Muscle of leg (tissue), 11 donors: ENCODE data around the gene CTAG1B. TPM values are rescaled to one million over a fixed set of nuclear protein-coding genes. Genes with fewer than 3 reads are reported as not detected.
"Not testable (repeated sequence)": the region's sequence is repeated elsewhere in the genome, so short reads cannot be mapped to it uniquely, and the experiment has no call there.

Source experiments
- DNase-seq: peaks from one replicate; pipeline ENCODE4 v3.0.0; 2013
- H3K27ac ChIP-seq: one replicate; pipeline ENCODE4 v1.5.1; 2013; ENCODE audit warnings: mild to moderate bottlenecking, low read length, control low read depth
- H3K27me3 ChIP-seq: one replicate; pipeline ENCODE4 v1.6.1; 2013; ENCODE audit warnings: low read length; ENCODE audit not compliant: control insufficient read depth, insufficient read depth
- H3K36me3 ChIP-seq: one replicate; pipeline ENCODE4 v1.6.1; 2013; ENCODE audit warnings: low read length; ENCODE audit not compliant: control insufficient read depth, insufficient read depth
- H3K4me1 ChIP-seq: one replicate; pipeline ENCODE4 v1.6.1; 2013; ENCODE audit warnings: low read length; ENCODE audit not compliant: control insufficient read depth, insufficient read depth
- H3K4me3 ChIP-seq: one replicate; pipeline ENCODE4 v1.5.1; 2013; ENCODE audit warnings: low read length, control low read depth
- H3K9me3 ChIP-seq: replicated peaks from 2 replicates; pipeline ENCODE4 v1.6.1; 2013; ENCODE audit warnings: low read depth, low read length; ENCODE audit not compliant: control insufficient read depth
- whole genome bisulfite sequencing: methylation state at CpG from one replicate; pipeline ENCODE4 v1.1.5; 2013; ENCODE audit warnings: missing lambda C conversion rate; ENCODE audit not compliant: insufficient coverage; 5-methylcytosine and 5-hydroxymethylcytosine counted together
- polyA plus RNA-seq, 8 donors: library from polyadenylated mRNA; unstranded; fragments of 120-200 nt; gene quantifications; one replicate each; pipeline versions ENCODE4 v1.2.1 to v1.2.3, GENCODE V29; 2013; ENCODE audit warnings: inconsistent platforms in 1 of 8, low replicate concordance in 1 of 8; ENCODE audit not compliant: insufficient read length in 8 of 8, insufficient read depth in 1 of 8
- total RNA-seq: library from RNA; stranded (reverse); fragments of 120-200 nt; gene quantifications from one replicate; pipeline ENCODE4 v1.2.4, GENCODE V29; 2013

The CTAG1B gene
- total and polyA plus RNA-seq, 9 donors, result not detected

- Histone ChIP-seq H3K9me3 (no peaks in the 10 kb centered on the region), H3K4me3 (no peak overlapping the region)
- 83% methylated on average over 9 of the region's 10 CpGs for WGBS
Measured at GRCh38 chrX:154654372-154654771, 35.3 kb upstream of the CTAG1B start.

GRCh38 chrX:154653413-154653812, 34.3 kb upstream of the CTAG1B start, which contains the start of gene CTAG2:
CTAG2 (minus strand) TSS chrX:154653579; CDS start chrX:154653515, 64 bp downstream.
- H3K9me3 ChIP-seq, H3K4me3 ChIP-seq, H3K27me3 ChIP-seq, H3K4me1 ChIP-seq, H3K36me3 ChIP-seq, DNase-seq, H3K27ac ChIP-seq: not testable (repeated sequence)
- WGBS, result no CpG with 5 or more reads among the region's 27 CpGs

More at GRCh38 chrX:154654372-154654771, 35.3 kb upstream of the CTAG1B start:
- H3K27ac ChIP-seq, result no peak overlapping the region
- H3K27me3 ChIP-seq, result peaks cover 3% of the 10 kb centered on the region
- no peaks in the 10 kb centered on the region for H3K4me1 ChIP-seq
- no peak for DNase-seq
- no peaks in the 10 kb centered on the region for H3K36me3 ChIP-seq

- Histone ChIP-seq H3K36me3 (no peaks in the 10 kb centered on the region), H3K4me3 (no peak overlapping the region), H3K4me1 (no peaks in the 10 kb centered on the region), H3K27me3 (peaks cover 5% of the 10 kb centered on the region), H3K9me3 (no peaks in the 10 kb centered on the region), H3K27ac (no peak overlapping the region)
- DNase-seq, result no peak
- WGBS, result 74% methylated on average over 3 of the region's 23 CpGs
Measured at GRCh38 chrX:154653048-154653401, 33.9 kb upstream of the CTAG1B start.

GRCh38 chrX:154652311-154653047, 33.4 kb upstream of the CTAG1B start:
- H3K4me3 ChIP-seq, result no peak overlapping the region
- DNase-seq, result no peak
- no peak overlapping the region for H3K27ac ChIP-seq
- H3K4me1 ChIP-seq, result no peaks in the 10 kb centered on the region
- H3K36me3 ChIP-seq, result no peaks in the 10 kb centered on the region
- no peaks in the 10 kb centered on the region for H3K9me3 ChIP-seq
- peaks cover 5% of the 10 kb centered on the region for H3K27me3 ChIP-seq
- 89% methylated on average over 27 of the region's 30 CpGs for WGBS

GRCh38 chrX:154650221-154650510, 31.1 kb upstream of the CTAG1B start:
- Histone ChIP-seq H3K27ac (no peak overlapping the region), H3K4me1 (no peaks in the 10 kb centered on the region), H3K9me3 (no peaks in the 10 kb centered on the region), H3K4me3 (no peak overlapping the region), H3K27me3 (peaks cover 5% of the 10 kb centered on the region), H3K36me3 (no peaks in the 10 kb centered on the region)
- DNase-seq, result no peak
- WGBS, result 61% methylated on average over 4 of the region's 13 CpGs

- Histone ChIP-seq H3K4me3 (no peak overlapping the region), H3K4me1 (no peaks in the 10 kb centered on the region), H3K9me3 (no peaks in the 10 kb centered on the region), H3K36me3 (no peaks in the 10 kb centered on the region), H3K27ac (no peak overlapping the region), H3K27me3 (peaks cover 5% of the 10 kb centered on the region)
- WGBS, result 68% methylated on average over 18 of the region's 23 CpGs
- no peak for DNase-seq
Measured at GRCh38 chrX:154649503-154650220, 30.6 kb upstream of the CTAG1B start.

- no peak for DNase-seq
- WGBS, result 96% methylated on average over 7 of the region's 15 CpGs
- no peaks in the 10 kb centered on the region for H3K9me3 ChIP-seq
- H3K4me1 ChIP-seq, result no peaks in the 10 kb centered on the region
- peaks cover 5% of the 10 kb centered on the region for H3K27me3 ChIP-seq
- H3K4me3 ChIP-seq, result no peak overlapping the region
- H3K27ac ChIP-seq, result no peak overlapping the region
- H3K36me3 ChIP-seq, result no peaks in the 10 kb centered on the region
Measured at GRCh38 chrX:154648931-154649330, 29.8 kb upstream of the CTAG1B start.

GRCh38 chrX:154645745-154646378, 26.8 kb upstream of the CTAG1B start:
- H3K4me1 ChIP-seq, H3K27ac ChIP-seq, H3K36me3 ChIP-seq, H3K9me3 ChIP-seq, H3K4me3 ChIP-seq, H3K27me3 ChIP-seq, DNase-seq: not testable (repeated sequence)
- WGBS, result no CpG with 5 or more reads among the region's 24 CpGs

GRCh38 chrX:154643708-154644107, 24.6 kb upstream of the CTAG1B start:
- H3K27ac ChIP-seq, H3K4me1 ChIP-seq, H3K9me3 ChIP-seq, H3K36me3 ChIP-seq, H3K4me3 ChIP-seq, DNase-seq, H3K27me3 ChIP-seq: not testable (repeated sequence)
- no CpG with 5 or more reads among the region's 31 CpGs for WGBS

GRCh38 chrX:154641740-154642139, 22.7 kb upstream of the CTAG1B start:
- H3K9me3 ChIP-seq, H3K27ac ChIP-seq, H3K4me3 ChIP-seq, H3K27me3 ChIP-seq, H3K4me1 ChIP-seq, H3K36me3 ChIP-seq, DNase-seq: not testable (repeated sequence)
- no CpG with 5 or more reads among the region's 10 CpGs for WGBS
